Measurements from ENCODE around the gene ATM.

The ATM gene

GRCh38 chr11:108224366-108224765 lies 1.5 kb downstream of the ATM start:
- POLR2A ChIA-PET = no interaction called here
- Histone ChIP-seq H3K27ac (ENCODE audit: extremely low read depth, low read depth, low read length) (no peak overlapping the region), H3K9me3 (ENCODE audit: control insufficient read depth, insufficient read depth, low read depth, low read length) (no peaks in the 10 kb centered on the region), H3K4me3 (ENCODE audit: low read depth, low read length) (peak overlapping the region; percentile 82), H3K36me3 (ENCODE audit: control insufficient read depth in 2 of 2, insufficient read depth in 1 of 2, low read length in 2 of 2) (peaks cover 0 to 19% of the 10 kb centered on the region in 2 experiments; a peak in 2 of 3 replicates), H3K4me1 (ENCODE audit: control insufficient read depth, insufficient read depth, low read length) (no peaks in the 10 kb centered on the region)
- no peak for TF ChIP-seq ZNF266 (tag by site-specific recombination; IDR thresholded peaks at IDR 0.05; ENCODE audit: low read depth)
- TF ChIP-seq ZFHX2 (tag by site-specific recombination; conservative IDR thresholded peaks at IDR 0.05) = no peak
- TF ChIP-seq GLIS2 (tag by site-specific recombination; IDR thresholded peaks at IDR 0.05) = no peak
- TF ChIP-seq ZBTB6 (tag by site-specific recombination; IDR thresholded peaks at IDR 0.05) = no peak
- TF ChIP-seq, protein P1, sequence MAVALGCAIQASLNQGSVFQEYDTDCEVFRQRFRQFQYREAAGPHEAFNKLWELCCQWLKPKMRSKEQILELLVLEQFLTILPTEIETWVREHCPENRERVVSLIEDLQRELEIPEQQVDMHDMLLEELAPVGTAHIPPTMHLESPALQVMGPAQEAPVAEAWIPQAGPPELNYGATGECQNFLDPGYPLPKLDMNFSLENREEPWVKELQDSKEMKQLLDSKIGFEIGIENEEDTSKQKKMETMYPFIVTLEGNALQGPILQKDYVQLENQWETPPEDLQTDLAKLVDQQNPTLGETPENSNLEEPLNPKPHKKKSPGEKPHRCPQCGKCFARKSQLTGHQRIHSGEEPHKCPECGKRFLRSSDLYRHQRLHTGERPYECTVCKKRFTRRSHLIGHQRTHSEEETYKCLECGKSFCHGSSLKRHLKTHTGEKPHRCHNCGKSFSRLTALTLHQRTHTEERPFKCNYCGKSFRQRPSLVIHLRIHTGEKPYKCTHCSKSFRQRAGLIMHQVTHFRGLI (tag by site-specific recombination; IDR thresholded peaks at IDR 0.05) = no peak
- CTCF ChIA-PET = interaction anchor here (0.7 to 1.8 kb wide), 3 partner anchors 106 to 425 kb away, joined by 4 to 15 read pairs (median 7); partner anchors contain the start of gene CUL5

DNA sequence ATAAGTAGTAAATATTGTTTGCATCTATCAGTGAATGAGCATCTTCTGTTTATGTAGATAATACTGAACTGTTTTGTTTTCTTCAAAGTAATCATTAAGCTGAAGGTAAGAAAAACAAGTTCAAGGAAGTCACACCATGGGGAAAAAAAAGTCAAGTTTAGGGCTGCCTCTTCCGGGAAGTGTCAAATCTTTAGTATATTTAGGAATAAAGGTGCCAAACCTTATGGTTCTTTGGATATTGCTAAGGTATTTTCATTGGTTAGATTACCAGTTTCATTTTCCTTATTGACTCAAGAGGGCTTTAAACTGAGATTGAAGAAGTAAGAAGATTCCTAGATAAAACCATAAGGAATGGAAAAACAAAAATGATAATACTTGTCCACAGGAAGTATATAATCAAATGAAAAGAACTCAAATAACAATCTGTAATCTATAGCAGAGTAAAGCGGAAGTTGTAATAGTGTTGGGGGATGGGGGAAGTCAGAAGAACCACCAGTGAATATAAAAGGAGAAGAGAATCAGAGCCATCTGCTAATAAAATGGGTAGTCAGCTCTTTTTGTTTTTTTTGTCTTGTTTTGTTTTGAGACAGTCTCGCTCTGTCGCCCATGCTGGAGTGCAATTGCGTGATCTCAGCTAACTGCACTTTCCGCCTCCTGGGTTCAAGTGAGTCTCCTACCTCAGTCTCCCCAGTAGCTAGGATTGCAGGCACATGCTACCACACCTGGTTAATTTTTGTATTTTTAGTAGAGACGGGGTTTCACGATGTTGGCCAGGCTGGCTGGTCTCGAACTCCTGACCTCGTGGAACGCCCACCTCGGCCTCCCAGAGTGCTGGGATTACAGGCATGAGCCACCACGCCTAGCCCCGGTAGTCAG lies 2.3 kb downstream of the ATM start:
- H3K27ac ChIP-seq (ENCODE audit: extremely low read depth, low read depth, low read length) = no peak overlapping the region
- H3K4me3 ChIP-seq (ENCODE audit: low read depth, low read length) = no peak overlapping the region
- CTCF ChIA-PET = interaction anchor here (0.9 to 1.2 kb wide), 2 partner anchors 107 to 420 kb away, joined by 4 to 7 read pairs; no protein-coding TSS in a partner anchor
- H3K4me1 ChIP-seq (ENCODE audit: control insufficient read depth, insufficient read depth, low read length) = no peaks in the 10 kb centered on the region
- no peaks in the 10 kb centered on the region for H3K9me3 ChIP-seq (ENCODE audit: control insufficient read depth, insufficient read depth, low read depth, low read length)
- POLR2A ChIA-PET = no interaction called here
- TF ChIP-seq ZNF335 (tag by site-specific recombination; conservative IDR thresholded peaks at IDR 0.05) = 0 out of 2 replicates have a peak, but pooled peaks have one; percentile 15
- TF ChIP-seq ZNF521 (tag by site-specific recombination; IDR thresholded peaks at IDR 0.05) = no peak
- peaks cover 0 to 22% of the 10 kb centered on the region in 2 experiments; a peak in 2 of 3 replicates for H3K36me3 ChIP-seq (ENCODE audit: control insufficient read depth in 2 of 2, insufficient read depth in 1 of 2, low read length in 2 of 2)

DNA sequence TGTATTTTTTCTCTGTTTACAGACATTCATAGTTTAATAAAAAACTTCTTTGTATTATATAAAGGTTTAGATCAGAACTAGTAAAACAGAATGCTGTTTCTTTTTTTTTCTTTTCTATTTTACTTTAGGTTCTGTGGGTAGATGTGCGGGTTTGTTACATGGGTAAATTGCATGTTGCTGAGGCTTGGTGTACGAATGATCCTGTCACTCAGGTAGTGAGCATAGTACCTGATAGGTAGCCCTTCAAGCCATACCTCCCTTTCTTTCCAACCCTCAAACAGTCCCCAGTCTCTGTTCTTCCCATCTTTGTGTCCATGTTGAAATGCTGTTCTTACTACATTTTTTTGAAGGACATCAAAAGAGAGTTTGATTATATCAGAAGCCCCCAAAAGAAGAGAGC lies 3.2 kb downstream of the ATM start:
- no peaks in the 10 kb centered on the region for H3K4me1 ChIP-seq (ENCODE audit: control insufficient read depth, insufficient read depth, low read length)
- H3K27ac ChIP-seq (ENCODE audit: extremely low read depth, low read depth, low read length) = no peak overlapping the region
- ChIA-PET CTCF (no interaction called here), POLR2A (no interaction called here)
- H3K36me3 ChIP-seq (ENCODE audit: control insufficient read depth in 2 of 2, insufficient read depth in 1 of 2, low read length in 2 of 2) = peaks cover 0 to 29% of the 10 kb centered on the region in 2 experiments; a peak in 2 of 3 replicates
- H3K9me3 ChIP-seq (ENCODE audit: control insufficient read depth, insufficient read depth, low read depth, low read length) = no peaks in the 10 kb centered on the region
- H3K4me3 ChIP-seq (ENCODE audit: low read depth, low read length) = no peak overlapping the region
- TF ChIP-seq ZNF426 (tag by site-specific recombination; IDR thresholded peaks at IDR 0.05) = no peak
- no peak for TF ChIP-seq PATZ1 (tag by site-specific recombination; IDR thresholded peaks at IDR 0.05)
- TF ChIP-seq KLF1 (tag by site-specific recombination; IDR thresholded peaks at IDR 0.05) = no peak
- TF ChIP-seq ZBTB48 (tag by site-specific recombination; IDR thresholded peaks at IDR 0.05) = no peak
- no peak for TF ChIP-seq ZBTB8A (tag by site-specific recombination; IDR thresholded peaks at IDR 0.05)
- TF ChIP-seq, protein P2, sequence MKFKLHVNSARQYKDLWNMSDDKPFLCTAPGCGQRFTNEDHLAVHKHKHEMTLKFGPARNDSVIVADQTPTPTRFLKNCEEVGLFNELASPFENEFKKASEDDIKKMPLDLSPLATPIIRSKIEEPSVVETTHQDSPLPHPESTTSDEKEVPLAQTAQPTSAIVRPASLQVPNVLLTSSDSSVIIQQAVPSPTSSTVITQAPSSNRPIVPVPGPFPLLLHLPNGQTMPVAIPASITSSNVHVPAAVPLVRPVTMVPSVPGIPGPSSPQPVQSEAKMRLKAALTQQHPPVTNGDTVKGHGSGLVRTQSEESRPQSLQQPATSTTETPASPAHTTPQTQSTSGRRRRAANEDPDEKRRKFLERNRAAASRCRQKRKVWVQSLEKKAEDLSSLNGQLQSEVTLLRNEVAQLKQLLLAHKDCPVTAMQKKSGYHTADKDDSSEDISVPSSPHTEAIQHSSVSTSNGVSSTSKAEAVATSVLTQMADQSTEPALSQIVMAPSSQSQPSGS (tag by site-specific recombination; IDR thresholded peaks at IDR 0.05; ENCODE audit: low read depth) = no peak
- TF ChIP-seq ZNF169 (tag by site-specific recombination; IDR thresholded peaks at IDR 0.05) = no peak
- TF ChIP-seq ZNF391 (tag by site-specific recombination; IDR thresholded peaks at IDR 0.05; ENCODE audit: borderline replicate concordance, low read depth) = no peak
- no peak for TF ChIP-seq ZSCAN30 (tag by site-specific recombination; IDR thresholded peaks at IDR 0.05)
- TF ChIP-seq ZNF23 (tag by site-specific recombination; IDR thresholded peaks at IDR 0.05; ENCODE audit: borderline replicate concordance) = no peak
- TF ChIP-seq, protein P3, sequence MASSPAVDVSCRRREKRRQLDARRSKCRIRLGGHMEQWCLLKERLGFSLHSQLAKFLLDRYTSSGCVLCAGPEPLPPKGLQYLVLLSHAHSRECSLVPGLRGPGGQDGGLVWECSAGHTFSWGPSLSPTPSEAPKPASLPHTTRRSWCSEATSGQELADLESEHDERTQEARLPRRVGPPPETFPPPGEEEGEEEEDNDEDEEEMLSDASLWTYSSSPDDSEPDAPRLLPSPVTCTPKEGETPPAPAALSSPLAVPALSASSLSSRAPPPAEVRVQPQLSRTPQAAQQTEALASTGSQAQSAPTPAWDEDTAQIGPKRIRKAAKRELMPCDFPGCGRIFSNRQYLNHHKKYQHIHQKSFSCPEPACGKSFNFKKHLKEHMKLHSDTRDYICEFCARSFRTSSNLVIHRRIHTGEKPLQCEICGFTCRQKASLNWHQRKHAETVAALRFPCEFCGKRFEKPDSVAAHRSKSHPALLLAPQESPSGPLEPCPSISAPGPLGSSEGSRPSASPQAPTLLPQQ (tag by site-specific recombination; IDR thresholded peaks at IDR 0.05) = no peak
- no peak for TF ChIP-seq ZNF138 (tag by site-specific recombination; IDR thresholded peaks at IDR 0.05; ENCODE audit: borderline replicate concordance)
- no peak for TF ChIP-seq ZFHX2 (tag by site-specific recombination; conservative IDR thresholded peaks at IDR 0.05)
- no peak for TF ChIP-seq ZNF311 (tag by site-specific recombination; IDR thresholded peaks at IDR 0.05; ENCODE audit: borderline replicate concordance)
- no peak for TF ChIP-seq ZNF416 (tag by site-specific recombination; IDR thresholded peaks at IDR 0.05)
- no peak for TF ChIP-seq KLF8 (tag by site-specific recombination; IDR thresholded peaks at IDR 0.05)
- no peak for TF ChIP-seq ZBTB20 (tag by site-specific recombination; IDR thresholded peaks at IDR 0.05)
